A673 (cell line): ENCODE measurements around the gene NR6A1. TPM values are rescaled to one million over a fixed set of nuclear protein-coding genes. Genes with fewer than 3 reads are reported as not detected.

Source experiments
- BruUV-seq: library from RNA; stranded (reverse); fragments of 400-500 nt; replicated peaks from 2 replicates; lab custom pipeline; 2021; lab: Mats Ljungman, UMichigan
- CTCF ChIA-PET: fragments of 300-600 bp; sonication (Branson Sonifier 250); formaldehyde crosslinking; loops from one replicate; lab custom pipeline; 2022; ENCODE audit warnings: antibody characterized with exemption; lab: Charles Lee
- POLR2A ChIA-PET: fragments of 300-600 bp; sonication (Branson Sonifier 250); formaldehyde crosslinking; loops from one replicate; lab custom pipeline; 2022; ENCODE audit warnings: antibody characterized with exemption; ENCODE audit not compliant: low non-redundant PET; lab: Charles Lee
- DNase-seq: peaks from one replicate; pipeline ENCODE4 v3.0.0-alpha.2; 2015; ENCODE audit warnings: low spot score
- H3K27ac ChIP-seq: fragments of 200-600 bp; sonication (generic); 2 replicates; pipeline ENCODE4 v1.5.1; 2016; ENCODE audit warnings: mixed run types, low read depth, mild to moderate bottlenecking, mixed read lengths, antibody characterized with exemption, low read length; ENCODE audit not compliant: poor library complexity, severe bottlenecking
- H3K27me3 ChIP-seq: fragments of 200-600 bp; sonication (generic); replicated peaks from 2 replicates; pipeline ENCODE4 v1.6.1; 2017; ENCODE audit warnings: mixed run types, low read depth, mild to moderate bottlenecking, mixed read lengths, antibody characterized with exemption, low read length; ENCODE audit not compliant: insufficient read depth, poor library complexity
- H3K36me3 ChIP-seq: fragments of 200-600 bp; sonication (generic); 2 replicates; pipeline ENCODE4 v1.6.1; 2016; ENCODE audit warnings: mixed run types, mild to moderate bottlenecking, mixed read lengths, antibody characterized with exemption, low read length; ENCODE audit not compliant: insufficient read depth, poor library complexity, severe bottlenecking
- H3K4me1 ChIP-seq: fragments of 200-600 bp; sonication (generic); 2 replicates; pipeline ENCODE4 v1.6.1; 2017; ENCODE audit warnings: mixed run types, mild to moderate bottlenecking, mixed read lengths, antibody characterized with exemption, low read length; ENCODE audit not compliant: insufficient read depth, poor library complexity, severe bottlenecking
- H3K4me3 ChIP-seq: fragments of 200-600 bp; sonication (generic); 2 replicates; pipeline ENCODE4 v1.5.1; 2016; ENCODE audit warnings: low read depth, mixed run types, mild to moderate bottlenecking, mixed read lengths, low read length; ENCODE audit not compliant: poor library complexity, severe bottlenecking
- H3K9me3 ChIP-seq: fragments of 200-600 bp; sonication (generic); 2 replicates; pipeline ENCODE4 v1.6.1; 2016; ENCODE audit warnings: mixed run types, low read depth, mild to moderate bottlenecking, mixed read lengths, antibody characterized with exemption, low read length; ENCODE audit not compliant: poor library complexity, severe bottlenecking
- EZH2 ChIP-seq: fragments of 200-600 bp; sonication (generic); IDR thresholded peaks from 2 replicates; pipeline ENCODE4 v1.6.1; 2017; ENCODE audit warnings: borderline replicate concordance, low read depth, mild to moderate bottlenecking, mixed read lengths, antibody characterized with exemption, low read length; ENCODE audit not compliant: poor library complexity, severe bottlenecking
- intact Hi-C: fragments of 100-400 bp; cut with micrococcal nuclease; formaldehyde crosslinking; loops from one replicate; pipeline ENCODE4 v1.10.0; 2022; ENCODE audit not compliant: unreplicated experiment
- total RNA-seq: library from RNA; stranded (reverse); gene quantifications from 2 replicates; pipeline ENCODE4 v1.2.3, GENCODE V29; 2021
- TF ChIP-seq, protein P1 (sequence below): fragments of 300-800, 200-600 bp; sonication (generic); conservative IDR thresholded peaks from 2 replicates; pipeline ENCODE4 v1.5.1; 2017; ENCODE audit warnings: low read depth, mild to moderate bottlenecking, antibody characterized with exemption, low read length, moderate library complexity, mixed read lengths

Gene NR6A1
- total RNA-seq, 1 experiment from 2014 or later: 5.3 TPM

DNA sequence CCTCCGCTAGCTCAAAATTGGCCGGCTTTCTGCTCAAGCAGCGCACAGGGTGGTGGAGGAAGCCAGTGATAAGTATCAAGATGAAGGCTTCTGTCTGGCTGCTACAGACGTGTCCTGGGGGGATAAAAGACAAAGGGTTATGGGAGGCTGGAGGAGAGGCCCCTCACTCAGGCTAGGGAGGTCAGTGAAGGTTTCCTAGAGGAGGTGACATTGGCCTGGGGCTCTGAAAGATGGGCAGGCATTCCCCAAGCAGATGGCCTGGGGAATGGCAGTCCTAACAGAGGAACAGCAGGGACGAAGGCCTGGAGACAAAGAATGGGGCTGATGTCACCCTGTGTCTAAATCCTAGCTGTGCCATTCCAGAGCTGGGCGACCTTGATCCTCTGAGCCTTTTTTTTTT is 38.1 kb upstream of the NR6A1 start:
- intact Hi-C loops: no loop called here
- TF ChIP-seq, protein P1, sequence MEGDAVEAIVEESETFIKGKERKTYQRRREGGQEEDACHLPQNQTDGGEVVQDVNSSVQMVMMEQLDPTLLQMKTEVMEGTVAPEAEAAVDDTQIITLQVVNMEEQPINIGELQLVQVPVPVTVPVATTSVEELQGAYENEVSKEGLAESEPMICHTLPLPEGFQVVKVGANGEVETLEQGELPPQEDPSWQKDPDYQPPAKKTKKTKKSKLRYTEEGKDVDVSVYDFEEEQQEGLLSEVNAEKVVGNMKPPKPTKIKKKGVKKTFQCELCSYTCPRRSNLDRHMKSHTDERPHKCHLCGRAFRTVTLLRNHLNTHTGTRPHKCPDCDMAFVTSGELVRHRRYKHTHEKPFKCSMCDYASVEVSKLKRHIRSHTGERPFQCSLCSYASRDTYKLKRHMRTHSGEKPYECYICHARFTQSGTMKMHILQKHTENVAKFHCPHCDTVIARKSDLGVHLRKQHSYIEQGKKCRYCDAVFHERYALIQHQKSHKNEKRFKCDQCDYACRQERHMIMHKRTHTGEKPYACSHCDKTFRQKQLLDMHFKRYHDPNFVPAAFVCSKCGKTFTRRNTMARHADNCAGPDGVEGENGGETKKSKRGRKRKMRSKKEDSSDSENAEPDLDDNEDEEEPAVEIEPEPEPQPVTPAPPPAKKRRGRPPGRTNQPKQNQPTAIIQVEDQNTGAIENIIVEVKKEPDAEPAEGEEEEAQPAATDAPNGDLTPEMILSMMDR: no peak
- TF ChIP-seq EZH2: no peak
- no peak for DNase-seq
- Histone ChIP-seq H3K27me3 (no peaks in the 10 kb centered on the region), H3K36me3 (no peaks in the 10 kb centered on the region), H3K4me1 (peaks cover 5% of the 10 kb centered on the region), H3K27ac (no peak overlapping the region), H3K9me3 (no peaks in the 10 kb centered on the region), H3K4me3 (no peak overlapping the region)
- no TSS peak for BruUV-seq
- CTCF ChIA-PET: no interaction called here
- POLR2A ChIA-PET: no interaction called here

DNA sequence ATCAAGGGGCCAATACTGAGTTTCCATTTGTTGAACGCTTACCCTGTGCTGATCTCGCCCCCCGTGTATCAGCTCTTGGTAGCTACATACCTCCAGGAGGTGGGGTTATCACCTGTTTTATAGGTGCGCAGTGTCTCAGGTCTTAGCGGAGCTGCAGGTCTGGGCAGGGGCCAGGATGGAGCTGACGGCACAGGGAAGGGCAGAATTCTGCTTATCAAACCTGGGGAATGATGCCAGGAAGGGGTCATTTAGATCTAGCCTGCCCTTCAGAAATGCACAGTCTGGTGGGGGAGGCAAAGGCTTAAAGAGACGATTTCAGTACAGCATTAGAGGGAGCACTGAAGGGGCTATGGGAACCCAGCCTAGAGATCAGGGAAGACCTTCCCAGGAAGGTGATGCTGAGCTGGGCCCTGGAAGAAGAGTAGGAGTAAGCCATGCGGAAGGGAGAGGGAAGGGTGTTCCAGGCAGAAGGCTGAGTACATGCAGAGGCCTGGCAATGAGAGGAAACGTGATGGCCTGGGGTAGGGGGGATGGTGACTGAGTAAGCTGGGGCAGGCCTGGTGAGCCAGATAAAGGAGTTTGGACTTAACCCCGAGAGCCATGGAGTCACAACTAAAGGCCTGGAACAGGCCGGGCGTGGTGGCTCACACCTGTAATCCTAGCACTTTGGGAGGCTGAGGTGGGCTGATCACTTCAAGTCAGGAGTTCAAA is 37.3 kb upstream of the NR6A1 start:
- no peak for DNase-seq
- H3K4me3 ChIP-seq: no peak overlapping the region

DNA sequence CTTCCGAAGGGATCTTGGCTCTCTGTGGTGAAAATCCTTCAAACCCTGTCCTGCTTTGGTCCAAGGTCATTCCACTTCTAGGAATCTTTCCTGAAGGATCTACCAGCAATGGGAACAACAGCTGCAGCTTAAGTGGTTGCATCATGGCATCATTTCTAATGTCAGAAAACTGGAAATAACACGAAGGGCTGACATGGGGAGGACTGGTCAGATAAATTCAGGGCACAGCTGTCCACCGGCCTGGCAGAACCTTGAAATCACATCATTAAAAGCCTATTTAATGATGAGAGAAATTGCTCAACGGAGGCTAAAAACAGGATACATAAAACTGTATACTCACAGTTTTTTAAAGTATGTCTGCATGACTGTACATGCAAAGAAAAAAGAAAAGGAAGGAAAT is 34.1 kb upstream of the NR6A1 start:
- Histone ChIP-seq H3K9me3 (no peaks in the 10 kb centered on the region), H3K36me3 (no peaks in the 10 kb centered on the region), H3K4me1 (peaks cover 9% of the 10 kb centered on the region), H3K27ac (no peak overlapping the region), H3K4me3 (no peak overlapping the region), H3K27me3 (no peaks in the 10 kb centered on the region)
- BruUV-seq: no TSS peak
- peak; percentile 18 for DNase-seq
- TF ChIP-seq EZH2: no peak
- TF ChIP-seq, protein P1: no peak
- intact Hi-C loops: no loop called here
- POLR2A ChIA-PET: no interaction called here
- CTCF ChIA-PET: no interaction called here

More for the DNA sequence above, 37.3 kb upstream of the NR6A1 start:
- ChIA-PET CTCF (no interaction called here), POLR2A (no interaction called here)
- Histone ChIP-seq H3K27me3 (no peaks in the 10 kb centered on the region), H3K4me1 (peaks cover 5% of the 10 kb centered on the region), H3K9me3 (no peaks in the 10 kb centered on the region), H3K36me3 (no peaks in the 10 kb centered on the region), H3K27ac (no peak overlapping the region)
- TF ChIP-seq, protein P1: no peak
- TF ChIP-seq EZH2: no peak
- BruUV-seq: no TSS peak
- intact Hi-C loops: no loop called here
